Measurements from ENCODE around the gene ANGPTL8. TPM values are rescaled to one million over a fixed set of nuclear protein-coding genes. Genes with fewer than 3 reads are reported as not detected.
A peak's percentile ranks its signal among the peaks of the same experiment; 100 is the strongest.

Gene ANGPTL8
- total RNA-seq, 2 donors from 2014 or later = not detected

GRCh38 chr19:11238781-11239376 is 540 bp upstream of the ANGPTL8 start:
- no peaks in the 10 kb centered on the region for H3K9me3 ChIP-seq
- ATAC-seq (ENCODE audit: insufficient number of reproducible peaks, low FRiP score, low read depth) (no peak), DNase-seq (ENCODE audit: low spot score) (no peak)
- peaks cover 0 to 5% of the 10 kb centered on the region in 2 donors for H3K4me1 ChIP-seq (ENCODE audit: control insufficient read depth in 1 of 2, low read depth in 2 of 2)
- TF ChIP-seq CTCF (IDR thresholded peaks at IDR 0.05) = no peak
- no peak overlapping the region for H3K4me3 ChIP-seq
- no peak overlapping the region for H3K27ac ChIP-seq
- no peaks in the 10 kb centered on the region for H3K27me3 ChIP-seq (replicated peaks; ENCODE audit: insufficient read depth)
- peaks cover 10% of the 10 kb centered on the region for H3K36me3 ChIP-seq

GRCh38 chr19:11240008-11240444 is 607 bp downstream of the ANGPTL8 start:
- Histone ChIP-seq H3K4me1 (ENCODE audit: control insufficient read depth in 1 of 2, low read depth in 2 of 2) (peaks cover 0 to 5% of the 10 kb centered on the region in 2 donors), H3K36me3 (peaks cover 10% of the 10 kb centered on the region), H3K4me3 (no peak overlapping the region), H3K9me3 (no peaks in the 10 kb centered on the region), H3K27me3 (replicated peaks; ENCODE audit: insufficient read depth) (no peaks in the 10 kb centered on the region), H3K27ac (no peak overlapping the region)
- ATAC-seq (ENCODE audit: insufficient number of reproducible peaks, low FRiP score, low read depth) (no peak), DNase-seq (ENCODE audit: low spot score) (no peak)
- no peak for TF ChIP-seq CTCF (IDR thresholded peaks at IDR 0.05)

- DNase-seq (ENCODE audit: low spot score) (no peak), ATAC-seq (ENCODE audit: insufficient number of reproducible peaks, low FRiP score, low read depth) (no peak)
- no peak overlapping the region for H3K4me3 ChIP-seq
- peaks cover 10% of the 10 kb centered on the region for H3K36me3 ChIP-seq
- no peaks in the 10 kb centered on the region for H3K9me3 ChIP-seq
- H3K4me1 ChIP-seq (ENCODE audit: control insufficient read depth in 1 of 2, low read depth in 2 of 2) = peaks cover 0 to 5% of the 10 kb centered on the region in 2 donors
- H3K27me3 ChIP-seq (replicated peaks; ENCODE audit: insufficient read depth) = no peaks in the 10 kb centered on the region
- no peak for TF ChIP-seq CTCF (IDR thresholded peaks at IDR 0.05)
- no peak overlapping the region for H3K27ac ChIP-seq
These were observed 2.6 kb downstream of the ANGPTL8 start for GRCh38 chr19:11242025-11242424.

GRCh38 chr19:11242864-11243797 is 3.7 kb downstream of the ANGPTL8 start:
- TF ChIP-seq CTCF (IDR thresholded peaks at IDR 0.05) = peak; percentile 67
- H3K4me1 ChIP-seq (ENCODE audit: control insufficient read depth in 1 of 2, low read depth in 2 of 2) = peaks cover 0 to 12% of the 10 kb centered on the region in 2 donors
- DNase-seq (ENCODE audit: low spot score) (peak; percentile 76), ATAC-seq (ENCODE audit: insufficient number of reproducible peaks, low FRiP score, low read depth) (peak; percentile 85)
- H3K4me3 ChIP-seq = peak overlapping the region; percentile 26
- H3K27ac ChIP-seq = no peak overlapping the region
- no peaks in the 10 kb centered on the region for H3K27me3 ChIP-seq (replicated peaks; ENCODE audit: insufficient read depth)
- no peaks in the 10 kb centered on the region for H3K9me3 ChIP-seq
- peaks cover 10% of the 10 kb centered on the region for H3K36me3 ChIP-seq

- no peak for ATAC-seq (ENCODE audit: insufficient number of reproducible peaks, low FRiP score, low read depth)
- Histone ChIP-seq H3K36me3 (peaks cover 10% of the 10 kb centered on the region), H3K9me3 (no peaks in the 10 kb centered on the region), H3K4me1 (ENCODE audit: control insufficient read depth in 1 of 2, low read depth in 2 of 2) (peaks cover 0 to 12% of the 10 kb centered on the region in 2 donors), H3K27me3 (replicated peaks; ENCODE audit: insufficient read depth) (no peaks in the 10 kb centered on the region), H3K4me3 (peak overlapping the region; percentile 26), H3K27ac (no peak overlapping the region)
- no peak for DNase-seq (ENCODE audit: low spot score)
- TF ChIP-seq CTCF (IDR thresholded peaks at IDR 0.05) = no peak
These were observed 4.4 kb downstream of the ANGPTL8 start for GRCh38 chr19:11243798-11244169.

Measured in thoracic aorta (tissue), 2 donors.